ENCODE measurements around the gene SRP72.

DNA sequence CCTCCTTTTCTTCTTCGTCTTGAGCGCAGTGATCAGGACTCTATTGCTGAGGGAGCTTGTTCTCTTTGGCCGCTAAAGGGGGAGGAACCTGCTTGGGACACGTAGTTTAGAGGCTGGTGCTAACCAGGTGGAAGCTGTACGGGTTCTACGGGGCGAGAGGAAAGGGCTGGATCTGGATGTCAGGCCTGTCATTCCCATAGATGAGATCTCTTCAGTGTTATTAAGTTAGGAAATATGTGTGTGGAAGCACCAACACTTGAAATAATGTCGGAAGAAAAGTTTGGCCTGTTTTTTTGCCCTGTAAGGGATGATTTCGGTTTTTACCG is 643 bp downstream of the SRP72 start:
- TF ChIP-seq POLR2A (IDR thresholded peaks at IDR 0.05; ENCODE audit: low read depth): no peak
- TF ChIP-seq, protein P1, sequence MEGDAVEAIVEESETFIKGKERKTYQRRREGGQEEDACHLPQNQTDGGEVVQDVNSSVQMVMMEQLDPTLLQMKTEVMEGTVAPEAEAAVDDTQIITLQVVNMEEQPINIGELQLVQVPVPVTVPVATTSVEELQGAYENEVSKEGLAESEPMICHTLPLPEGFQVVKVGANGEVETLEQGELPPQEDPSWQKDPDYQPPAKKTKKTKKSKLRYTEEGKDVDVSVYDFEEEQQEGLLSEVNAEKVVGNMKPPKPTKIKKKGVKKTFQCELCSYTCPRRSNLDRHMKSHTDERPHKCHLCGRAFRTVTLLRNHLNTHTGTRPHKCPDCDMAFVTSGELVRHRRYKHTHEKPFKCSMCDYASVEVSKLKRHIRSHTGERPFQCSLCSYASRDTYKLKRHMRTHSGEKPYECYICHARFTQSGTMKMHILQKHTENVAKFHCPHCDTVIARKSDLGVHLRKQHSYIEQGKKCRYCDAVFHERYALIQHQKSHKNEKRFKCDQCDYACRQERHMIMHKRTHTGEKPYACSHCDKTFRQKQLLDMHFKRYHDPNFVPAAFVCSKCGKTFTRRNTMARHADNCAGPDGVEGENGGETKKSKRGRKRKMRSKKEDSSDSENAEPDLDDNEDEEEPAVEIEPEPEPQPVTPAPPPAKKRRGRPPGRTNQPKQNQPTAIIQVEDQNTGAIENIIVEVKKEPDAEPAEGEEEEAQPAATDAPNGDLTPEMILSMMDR (IDR thresholded peaks at IDR 0.05): no peak
